Astrocyte (in vitro differentiated cells and primary cell): Measurements from ENCODE around the gene NXPH1.

Experiments
- EZH2 ChIP-seq: IDR thresholded peaks from 2 replicates; pipeline ENCODE4 v1.6.1; 2012; ENCODE audit warnings: mild to moderate bottlenecking, low read length, inconsistent platforms; ENCODE audit not compliant: insufficient read depth
- TF ChIP-seq, protein P1 (sequence below): IDR thresholded peaks from 2 replicates; pipeline ENCODE4 v1.5.1; 2011; ENCODE audit warnings: low read depth, mild to moderate bottlenecking, inconsistent platforms, low read length, moderate library complexity; ENCODE audit not compliant: insufficient read depth

DNA sequence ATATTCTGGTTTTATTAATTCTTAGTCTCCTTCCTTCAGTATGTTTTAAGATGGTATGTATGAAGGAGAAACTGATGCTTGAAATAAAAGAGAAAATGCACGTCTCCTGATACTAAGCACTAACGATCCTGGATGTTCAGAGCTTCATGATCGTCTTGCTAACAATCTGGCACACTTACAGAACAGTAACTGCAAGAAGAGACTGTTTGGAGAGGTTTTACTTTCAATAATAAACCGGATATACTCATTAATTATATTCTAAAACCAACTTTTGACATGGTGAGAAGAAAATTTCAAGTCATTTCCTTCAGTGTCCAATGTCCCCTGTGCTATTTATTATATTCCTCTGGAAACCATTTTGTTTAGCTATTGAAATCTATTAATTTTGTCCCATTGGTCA, 251.0 kb downstream of the NXPH1 start:
- TF ChIP-seq, protein P1, sequence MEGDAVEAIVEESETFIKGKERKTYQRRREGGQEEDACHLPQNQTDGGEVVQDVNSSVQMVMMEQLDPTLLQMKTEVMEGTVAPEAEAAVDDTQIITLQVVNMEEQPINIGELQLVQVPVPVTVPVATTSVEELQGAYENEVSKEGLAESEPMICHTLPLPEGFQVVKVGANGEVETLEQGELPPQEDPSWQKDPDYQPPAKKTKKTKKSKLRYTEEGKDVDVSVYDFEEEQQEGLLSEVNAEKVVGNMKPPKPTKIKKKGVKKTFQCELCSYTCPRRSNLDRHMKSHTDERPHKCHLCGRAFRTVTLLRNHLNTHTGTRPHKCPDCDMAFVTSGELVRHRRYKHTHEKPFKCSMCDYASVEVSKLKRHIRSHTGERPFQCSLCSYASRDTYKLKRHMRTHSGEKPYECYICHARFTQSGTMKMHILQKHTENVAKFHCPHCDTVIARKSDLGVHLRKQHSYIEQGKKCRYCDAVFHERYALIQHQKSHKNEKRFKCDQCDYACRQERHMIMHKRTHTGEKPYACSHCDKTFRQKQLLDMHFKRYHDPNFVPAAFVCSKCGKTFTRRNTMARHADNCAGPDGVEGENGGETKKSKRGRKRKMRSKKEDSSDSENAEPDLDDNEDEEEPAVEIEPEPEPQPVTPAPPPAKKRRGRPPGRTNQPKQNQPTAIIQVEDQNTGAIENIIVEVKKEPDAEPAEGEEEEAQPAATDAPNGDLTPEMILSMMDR = no peak
- TF ChIP-seq EZH2 = no peak
